GM12891 (cell line): Measurements from ENCODE around the gene PDCD4.

Experiments used
- DNase-seq: peaks from one replicate; pipeline ENCODE4 v3.0.0; 2011; ENCODE audit warnings: low spot score; ENCODE audit not compliant: insufficient read length
- FAIRE-seq: peaks from 2 replicates; lab custom pipeline; 2011; peaks lifted over from hg19 to GRCh38; lab: Jason Lieb, UNC
- PAX5 ChIP-seq: IDR thresholded peaks from 2 replicates; pipeline ENCODE4 v1.6.1; 2011; ENCODE audit warnings: low read length, moderate library complexity, mild to moderate bottlenecking; ENCODE audit not compliant: insufficient read depth, severe bottlenecking
- POLR2A ChIP-seq: IDR thresholded peaks from 2 replicates; pipeline ENCODE4 v1.6.1; 2011; ENCODE audit warnings: low read depth, low read length, control low read depth
- POLR2AphosphoS5 ChIP-seq: IDR thresholded peaks from 2 replicates; pipeline ENCODE4 v1.6.1; 2011; ENCODE audit warnings: low read depth, low read length, control low read depth
- POU2F2 ChIP-seq: IDR thresholded peaks from 2 replicates; pipeline ENCODE4 v1.6.1; 2011; ENCODE audit warnings: low read depth, mild to moderate bottlenecking, control low read depth, low read length, moderate library complexity
- SPI1 ChIP-seq: IDR thresholded peaks from 2 replicates; pipeline ENCODE4 v1.6.1; 2011; ENCODE audit warnings: low read depth, low read length, control low read depth
- TAF1 ChIP-seq: IDR thresholded peaks from 2 replicates; pipeline ENCODE4 v1.6.1; 2011; ENCODE audit warnings: low read depth, low read length, control low read depth

Gene PDCD4

GRCh38 chr10:110932505-110933180 lies 60.9 kb downstream of the PDCD4 start:
- DNase-seq (no peak), FAIRE-seq (peak; percentile 72)
- no peak for TF ChIP-seq POU2F2
- TF ChIP-seq SPI1: no peak
- TF ChIP-seq PAX5: no peak
- TF ChIP-seq POLR2AphosphoS5: no peak
- no peak for TF ChIP-seq POLR2A
- TF ChIP-seq TAF1: no peak

DNA sequence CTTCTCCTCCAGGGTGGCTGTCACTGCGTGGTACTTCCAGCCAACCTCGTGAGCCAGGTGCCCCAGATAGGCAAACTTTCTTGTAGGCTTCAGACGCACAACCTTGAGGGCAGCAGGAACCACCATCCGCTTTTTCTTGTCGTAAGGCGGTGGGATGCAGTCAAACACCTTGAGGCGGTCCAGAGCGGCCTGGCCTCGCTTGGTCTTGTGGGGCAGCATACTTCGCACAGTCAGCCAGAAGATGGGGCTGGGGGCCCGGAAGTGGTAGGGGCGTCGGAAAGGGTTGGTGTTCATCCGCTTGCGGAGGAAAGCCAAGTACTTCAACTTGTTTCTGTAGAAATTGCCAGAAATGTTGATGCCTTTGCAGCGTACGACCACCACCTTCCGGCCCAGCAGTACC lies 65.0 kb downstream of the PDCD4 start:
- no peak for DNase-seq
- TF ChIP-seq POU2F2 (no peak), SPI1 (no peak), TAF1 (no peak)
- no peak for FAIRE-seq

DNA sequence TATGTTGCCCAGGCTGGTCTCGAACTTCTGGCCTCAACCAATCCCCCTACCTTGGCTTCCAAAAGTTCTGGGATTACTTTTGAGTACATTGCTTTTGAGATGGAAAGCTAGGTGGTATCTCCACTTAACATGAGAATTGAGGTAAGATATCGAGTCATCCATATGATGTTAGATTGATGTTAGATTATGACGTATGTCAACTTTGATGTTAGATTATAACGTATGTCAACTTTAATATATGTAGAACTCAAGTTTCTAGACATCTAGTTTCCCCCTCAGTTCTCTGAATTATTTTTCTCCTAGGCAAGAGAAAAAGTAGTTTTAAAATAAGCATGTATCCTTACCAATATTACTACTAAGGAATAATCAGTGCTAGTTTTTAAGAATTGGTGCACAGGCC lies 67.7 kb downstream of the PDCD4 start:
- FAIRE-seq (no peak), DNase-seq (no peak)
- TF ChIP-seq SPI1: no peak
- TF ChIP-seq PAX5: no peak
- TF ChIP-seq POLR2AphosphoS5: no peak
- TF ChIP-seq TAF1: no peak
- TF ChIP-seq POLR2A: no peak
- TF ChIP-seq POU2F2: no peak

- FAIRE-seq (peak; percentile 13), DNase-seq (no peak)
- TF ChIP-seq SPI1 (no peak), PAX5 (no peak), POLR2AphosphoS5 (no peak), POU2F2 (no peak), TAF1 (no peak), POLR2A (no peak)
These were observed 73.2 kb downstream of the PDCD4 start for GRCh38 chr10:110944792-110945396.

DNA sequence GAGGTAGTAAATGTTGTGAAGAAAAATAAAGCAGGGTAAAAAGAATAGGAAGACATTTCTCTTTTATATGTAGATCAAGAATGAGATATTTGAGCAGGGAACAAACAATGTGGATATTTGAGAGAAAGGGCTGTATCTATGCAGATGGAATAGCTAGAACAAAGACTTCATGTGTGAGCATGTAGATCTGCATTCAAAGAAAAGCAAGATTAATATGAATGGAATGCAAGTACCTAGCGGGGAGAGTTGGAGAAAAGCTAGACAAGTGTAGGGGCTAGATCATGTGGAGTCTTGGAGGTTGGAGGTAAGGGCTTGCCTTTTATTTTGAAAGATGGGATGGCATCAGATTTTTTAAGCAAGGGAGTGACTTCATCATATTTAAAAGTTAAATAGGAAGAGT lies 74.8 kb downstream of the PDCD4 start:
- no peak for FAIRE-seq
- TF ChIP-seq POLR2A: no peak
- TF ChIP-seq POU2F2: no peak
- TF ChIP-seq POLR2AphosphoS5: no peak
- no peak for TF ChIP-seq SPI1
- TF ChIP-seq TAF1: no peak
- TF ChIP-seq PAX5: no peak

DNA sequence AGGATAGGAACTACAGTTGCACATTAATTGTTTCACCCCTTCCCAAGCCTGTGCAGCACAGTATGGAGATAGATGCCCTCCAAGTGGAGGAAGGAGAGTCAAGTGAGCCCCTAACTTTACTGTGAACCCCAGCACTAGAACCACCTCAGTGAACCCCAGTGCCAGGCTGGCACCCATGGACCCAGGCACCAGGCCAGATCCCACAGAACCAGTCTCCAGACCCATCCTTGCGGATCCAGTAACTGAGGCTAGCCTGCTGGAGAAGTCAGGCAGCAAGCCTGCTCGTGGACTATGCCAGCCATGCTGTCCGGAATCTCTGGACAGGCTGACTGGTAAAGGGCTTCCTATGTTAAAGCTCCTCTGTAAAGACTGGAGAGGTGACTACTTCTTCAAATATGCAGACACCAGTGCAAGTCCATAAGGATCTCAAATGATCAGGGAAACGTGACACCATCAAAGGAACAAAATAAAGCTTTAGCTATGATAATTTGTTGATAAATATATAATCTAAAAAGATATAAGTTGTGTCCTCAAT lies 75.4 kb downstream of the PDCD4 start:
- DNase-seq: no peak
- FAIRE-seq: no peak
- TF ChIP-seq POU2F2 (no peak), PAX5 (no peak), POLR2AphosphoS5 (no peak), POLR2A (no peak), SPI1 (no peak), TAF1 (no peak)

More for the DNA sequence above, 74.8 kb downstream of the PDCD4 start:
- DNase-seq: no peak
